ENCODE results near the gene YKT6. TPM values are rescaled to one million over a fixed set of nuclear protein-coding genes. Genes with fewer than 3 reads are reported as not detected.

YKT6 gene
- total and polyA plus RNA-seq, 3 donors from 2014 or later = 66.5 to 85.9 (median 72.3) TPM

GRCh38 chr7:44224974-44225565 lies 24.3 kb downstream of the YKT6 start:
- H3K27me3 ChIP-seq = no peaks in the 10 kb centered on the region
- intact Hi-C loops (cut with DNase I; ENCODE audit: low total_unique reads) = no loop called here
- TF ChIP-seq CTCF (IDR thresholded peaks at IDR 0.05) = no peak
- TF ChIP-seq POLR2A (IDR thresholded peaks at IDR 0.05) = no peak
- no peak overlapping the region for H3K27ac ChIP-seq
- 71 to 74% methylated on average over 9 to 10 of the region's 10 CpGs for WGBS, 2 donors
- no peaks in the 10 kb centered on the region for H3K4me1 ChIP-seq
- H3K36me3 ChIP-seq (ENCODE audit: low read depth, missing control alignments) = no peaks in the 10 kb centered on the region
- H3K4me3 ChIP-seq = no peak overlapping the region
- no peak for DNase-seq
- H3K9me3 ChIP-seq = no peaks in the 10 kb centered on the region

GRCh38 chr7:44225566-44226395 lies 25.0 kb downstream of the YKT6 start:
- no peak overlapping the region for H3K4me3 ChIP-seq
- TF ChIP-seq CTCF (IDR thresholded peaks at IDR 0.05) (no peak), POLR2A (IDR thresholded peaks at IDR 0.05) (no peak)
- H3K9me3 ChIP-seq = no peaks in the 10 kb centered on the region
- H3K27me3 ChIP-seq = no peaks in the 10 kb centered on the region
- H3K27ac ChIP-seq = no peak overlapping the region
- DNase-seq = no peak
- WGBS, 2 donors = 72 to 73% methylated on average over 26 of the region's 26 CpGs
- H3K36me3 ChIP-seq (ENCODE audit: low read depth, missing control alignments) = no peaks in the 10 kb centered on the region
- intact Hi-C loops (cut with DNase I; ENCODE audit: low total_unique reads) = no loop called here
- no peaks in the 10 kb centered on the region for H3K4me1 ChIP-seq

- no peak for DNase-seq
- WGBS, 2 donors = 55 to 60% methylated on average over 8 to 17 of the region's 17 CpGs
- intact Hi-C loops (cut with DNase I; ENCODE audit: low total_unique reads) = no loop called here
- Histone ChIP-seq H3K9me3 (no peaks in the 10 kb centered on the region), H3K4me1 (no peaks in the 10 kb centered on the region), H3K27me3 (no peaks in the 10 kb centered on the region), H3K4me3 (no peak overlapping the region), H3K27ac (no peak overlapping the region), H3K36me3 (ENCODE audit: low read depth, missing control alignments) (no peaks in the 10 kb centered on the region)
- TF ChIP-seq POLR2A (IDR thresholded peaks at IDR 0.05) (no peak), CTCF (IDR thresholded peaks at IDR 0.05) (no peak)
Measured at GRCh38 chr7:44226396-44226753, 25.6 kb downstream of the YKT6 start.

- Histone ChIP-seq H3K36me3 (ENCODE audit: low read depth, missing control alignments) (no peaks in the 10 kb centered on the region), H3K4me3 (no peak overlapping the region), H3K4me1 (no peaks in the 10 kb centered on the region), H3K9me3 (no peaks in the 10 kb centered on the region), H3K27ac (no peak overlapping the region), H3K27me3 (no peaks in the 10 kb centered on the region)
- TF ChIP-seq POLR2A (IDR thresholded peaks at IDR 0.05) (no peak), CTCF (IDR thresholded peaks at IDR 0.05) (no peak)
- intact Hi-C loops (cut with DNase I; ENCODE audit: low total_unique reads) = no loop called here
- DNase-seq = no peak
- WGBS, 2 donors = 81 to 86% methylated on average over 13 to 14 of the region's 14 CpGs
Measured at GRCh38 chr7:44227911-44228310, 27.1 kb downstream of the YKT6 start.

All from testis (tissue), 3 donors.